GM18519 (cell line): ENCODE measurements around the gene PRRG4.
"Not testable (repeated sequence)": the region's sequence is repeated elsewhere in the genome, so short reads cannot be mapped to it uniquely, and the experiment has no call there.

Experiments
- ATAC-seq: cut with Tn5 transposase; IDR thresholded peaks from one replicate; pipeline ENCODE4 v1.9.1; 2021; ENCODE audit warnings: mild to moderate bottlenecking, moderate library complexity; ENCODE audit not compliant: unreplicated experiment, low FRiP score

Gene PRRG4

DNA sequence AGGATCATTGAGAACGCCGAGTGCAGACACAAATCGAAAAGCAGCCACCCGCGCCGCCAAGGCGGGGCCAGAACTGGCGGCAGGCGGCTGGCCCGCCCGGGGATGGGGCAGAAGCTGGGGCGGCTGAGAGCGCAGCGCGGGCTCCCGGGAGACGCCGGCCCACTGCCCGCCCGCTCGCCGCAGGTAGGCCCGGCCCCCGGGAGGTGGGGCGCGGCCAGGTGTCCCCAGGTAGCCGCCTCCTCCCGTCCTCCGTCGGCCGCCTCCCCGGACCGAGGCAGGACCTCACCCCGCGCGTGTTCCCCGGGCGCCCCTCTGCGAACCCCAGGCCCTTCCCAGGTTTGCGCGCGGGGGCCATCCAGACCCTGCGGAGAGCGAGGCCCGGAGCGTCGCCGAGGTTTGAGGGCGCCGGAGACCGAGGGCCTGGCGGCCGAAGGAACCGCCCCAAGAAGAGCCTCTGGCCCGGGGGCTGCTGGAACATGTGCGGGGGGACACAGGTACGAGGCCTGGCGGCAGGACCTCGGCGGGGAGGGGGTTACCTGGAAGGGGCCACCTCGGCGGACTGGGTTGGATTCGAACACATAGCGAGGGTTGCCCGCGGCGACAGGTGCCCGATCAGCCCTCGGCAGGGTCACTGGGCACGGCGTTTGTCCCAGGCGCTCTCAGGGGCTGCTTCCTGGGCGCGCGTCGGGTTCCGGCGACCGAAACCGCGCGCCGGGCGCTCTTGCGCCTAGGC, at the start of gene PRRG4:
TSS of gene PRRG4 (plus strand) at position 248 of the 733 bp plus-strand sequence. CDS start 603 bp downstream, outside the sequence.
- ATAC-seq: peak; percentile 79

DNA sequence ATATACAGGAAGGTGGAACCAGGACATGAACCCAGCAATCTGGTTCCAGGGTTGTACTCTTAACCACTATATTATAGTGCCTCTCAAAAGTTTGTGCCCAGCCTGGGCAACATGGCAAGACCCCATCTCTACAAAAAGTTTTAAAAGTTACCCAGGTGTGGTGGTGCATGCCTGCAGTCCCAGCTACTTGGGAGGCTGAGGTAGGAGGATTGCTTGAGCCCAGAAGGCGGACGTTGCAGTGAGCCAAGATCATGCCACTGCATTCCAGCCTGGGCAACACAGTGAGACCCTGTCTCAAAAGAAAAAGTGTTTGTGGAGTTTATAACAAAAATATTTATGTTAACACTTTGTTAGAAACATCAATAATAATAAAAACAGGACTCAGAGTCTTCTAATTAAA, 48.9 kb upstream of the PRRG4 start:
- not testable (repeated sequence) for ATAC-seq

- ATAC-seq: no peak
Measured at GRCh38 chr11:32781721-32782120, 48.0 kb upstream of the PRRG4 start.

DNA sequence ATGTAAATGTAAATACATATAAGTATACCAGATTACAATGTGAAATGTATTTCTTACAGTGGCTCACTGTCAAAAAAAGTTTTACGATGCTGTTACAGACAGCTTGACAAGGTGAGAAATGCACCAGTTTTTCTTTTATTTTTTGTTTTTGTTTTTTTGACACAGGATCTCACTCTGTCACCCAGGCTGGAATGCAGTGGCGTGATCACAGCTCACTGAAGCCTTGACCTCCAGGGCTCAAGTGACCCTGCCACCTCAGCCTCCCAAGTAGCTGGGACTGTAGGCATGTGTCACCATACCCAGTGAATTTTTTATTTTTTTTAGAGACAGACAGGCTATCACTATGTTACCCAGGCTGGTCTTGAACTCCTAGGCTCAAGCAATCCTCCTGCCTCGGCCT, 44.5 kb upstream of the PRRG4 start:
- ATAC-seq: no peak

GRCh38 chr11:32786811-32787210, 42.9 kb upstream of the PRRG4 start:
- no peak for ATAC-seq

GRCh38 chr11:32790916-32791315, 38.8 kb upstream of the PRRG4 start:
- no peak for ATAC-seq

DNA sequence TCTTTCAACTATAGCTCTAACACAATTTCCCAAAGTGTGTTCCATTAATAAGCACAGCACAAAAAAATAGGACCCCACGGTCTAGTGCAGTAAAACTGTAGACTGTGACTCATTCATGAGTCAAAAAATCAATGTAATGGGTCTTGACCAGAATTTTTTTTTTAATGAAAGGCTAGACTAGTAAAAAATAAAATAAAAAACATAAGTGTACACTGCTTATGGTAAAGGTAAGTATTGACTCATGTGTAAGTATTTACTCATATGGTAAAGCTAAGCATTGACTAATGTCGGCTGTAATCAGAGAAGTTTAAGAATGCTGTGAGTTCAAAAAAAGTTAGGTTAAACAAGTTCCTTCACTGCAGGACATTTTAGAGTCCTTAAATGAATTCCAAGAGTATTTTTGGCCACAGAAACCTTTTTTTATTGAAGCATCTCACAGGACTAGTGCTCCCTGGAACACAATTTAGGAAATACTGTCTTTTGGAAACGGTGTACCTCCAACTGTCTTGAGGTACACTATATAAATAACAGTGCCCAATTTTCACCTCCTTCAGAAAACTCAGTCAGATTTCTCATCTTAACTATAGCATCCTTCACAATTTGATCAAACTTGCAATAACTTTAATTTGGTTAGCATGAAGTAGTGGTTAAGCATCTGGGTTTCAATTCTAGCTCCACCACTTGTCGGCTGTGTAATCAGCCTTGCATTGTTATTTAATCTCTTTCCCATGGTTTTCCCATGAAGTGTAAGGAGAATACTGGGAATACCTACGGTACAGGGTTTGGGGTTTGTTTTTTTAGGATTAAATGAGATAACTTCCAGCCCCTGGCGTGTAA, 37.4 kb upstream of the PRRG4 start:
- ATAC-seq: peak; percentile 5

DNA sequence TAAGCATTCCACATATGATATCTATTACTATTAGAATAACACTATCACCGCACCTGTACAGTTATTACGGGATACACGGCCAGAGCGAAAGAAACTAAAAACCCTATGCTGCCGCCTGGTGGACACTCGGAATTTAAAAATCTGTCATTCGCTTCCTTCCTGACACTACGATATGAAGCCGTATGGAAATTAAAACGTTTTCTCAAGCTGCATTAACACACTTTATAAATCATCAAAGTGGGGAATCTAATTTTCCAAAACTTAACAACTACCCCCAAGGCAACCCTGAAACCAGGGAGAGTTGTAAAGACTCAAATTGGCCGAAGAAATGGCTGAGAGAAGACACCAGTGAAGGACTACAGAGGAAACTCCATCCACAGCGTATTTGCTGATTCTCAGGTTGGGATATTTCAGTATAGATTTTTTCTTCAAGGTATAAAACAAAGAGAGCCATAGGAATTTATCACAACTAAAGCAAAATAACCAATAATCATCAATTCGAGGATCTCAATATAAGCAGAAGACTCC, 36.7 kb upstream of the PRRG4 start:
- peak; percentile 52 for ATAC-seq

DNA sequence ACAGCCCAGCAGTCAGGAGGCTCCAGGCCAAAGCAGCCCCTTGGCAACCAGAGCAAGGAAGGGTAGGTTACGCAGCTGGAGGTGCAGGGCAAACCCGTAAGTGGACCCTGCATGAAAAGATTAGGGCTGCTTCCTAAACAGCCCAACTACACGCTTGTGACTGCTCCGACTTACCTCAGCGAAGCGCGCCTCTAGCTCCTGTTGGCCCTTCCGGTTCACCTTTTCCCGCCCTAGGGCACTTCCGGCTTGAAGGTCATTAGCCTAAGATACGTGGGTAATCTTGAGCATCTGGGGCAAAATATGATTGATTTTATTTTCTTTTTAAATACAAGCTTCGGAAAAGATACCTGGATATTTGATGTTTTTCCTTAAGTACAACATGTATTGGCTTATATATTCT, 35.3 kb upstream of the PRRG4 start, which contains the start of gene CCDC73:
TSS of gene CCDC73 (minus strand) at position 224 of the 400 bp plus-strand sequence. CDS start 34,419 bp downstream, outside the sequence.
- ATAC-seq: no peak

GRCh38 chr11:32796425-32796824, 33.3 kb upstream of the PRRG4 start:
- no peak for ATAC-seq

DNA sequence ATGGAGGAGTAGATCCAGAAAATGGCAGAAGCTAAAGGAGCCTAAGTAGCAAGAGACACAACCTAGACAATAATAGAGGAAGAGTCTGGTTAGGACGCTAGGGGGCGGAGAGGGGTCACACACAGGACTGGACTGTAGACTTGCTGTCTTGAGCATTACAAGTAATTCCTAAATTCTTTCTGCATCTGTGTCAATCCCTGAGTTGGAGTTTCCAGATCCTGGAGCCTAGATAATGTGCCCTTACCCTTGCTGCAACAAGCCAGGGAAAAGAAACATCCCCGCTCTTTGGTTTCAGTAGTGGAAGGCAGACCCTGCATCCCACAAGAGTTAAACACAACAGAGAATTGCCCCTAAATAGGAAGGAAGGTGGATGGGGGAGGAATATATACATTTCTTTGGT, 20.4 kb upstream of the PRRG4 start:
- ATAC-seq: peak; percentile 92

DNA sequence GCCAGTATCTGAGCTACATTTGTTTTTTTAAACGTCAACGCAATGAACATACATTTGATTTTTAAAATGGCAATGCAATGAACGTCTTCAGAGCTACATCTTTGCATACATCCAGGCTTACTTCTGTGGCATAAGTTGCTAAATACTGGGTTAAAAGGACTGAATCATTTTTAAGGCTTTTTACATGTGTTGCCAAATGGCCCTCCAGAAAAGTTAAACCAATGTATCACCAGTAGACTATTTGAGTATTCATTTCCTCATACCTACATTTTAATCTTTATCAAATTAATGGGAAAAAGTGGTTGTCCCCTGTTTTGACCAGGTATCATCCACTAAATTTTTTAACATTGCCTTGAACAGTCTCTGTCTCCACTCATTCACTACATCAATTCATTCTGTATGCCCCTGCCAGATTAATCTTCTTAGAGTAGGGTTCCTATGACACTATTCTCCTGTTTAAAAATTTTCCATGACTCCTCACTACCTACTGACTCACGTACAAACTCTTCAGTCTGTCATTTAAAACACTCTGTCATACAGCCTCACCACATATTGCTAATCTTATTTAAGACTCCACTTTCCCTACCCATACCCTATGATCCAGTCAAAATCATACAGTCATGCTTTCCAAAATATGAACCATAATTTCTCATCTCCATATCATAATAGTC, 12.4 kb upstream of the PRRG4 start:
- no peak for ATAC-seq

DNA sequence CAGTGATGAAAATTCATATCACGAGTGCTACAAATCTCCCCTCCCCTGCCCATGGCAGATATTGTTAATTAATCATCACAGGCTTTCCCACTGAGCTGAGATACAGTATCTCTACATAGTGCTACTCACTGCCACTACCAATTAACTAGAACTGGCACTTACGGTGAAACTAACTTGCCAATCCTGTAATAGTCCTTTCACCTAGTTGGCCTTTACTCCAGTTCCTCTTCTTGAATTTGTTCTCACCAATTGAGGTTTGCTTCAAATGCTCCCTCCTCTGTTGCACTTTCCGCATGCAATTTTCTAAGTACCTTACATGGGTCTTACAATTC, 11.9 kb upstream of the PRRG4 start:
- no peak for ATAC-seq

DNA sequence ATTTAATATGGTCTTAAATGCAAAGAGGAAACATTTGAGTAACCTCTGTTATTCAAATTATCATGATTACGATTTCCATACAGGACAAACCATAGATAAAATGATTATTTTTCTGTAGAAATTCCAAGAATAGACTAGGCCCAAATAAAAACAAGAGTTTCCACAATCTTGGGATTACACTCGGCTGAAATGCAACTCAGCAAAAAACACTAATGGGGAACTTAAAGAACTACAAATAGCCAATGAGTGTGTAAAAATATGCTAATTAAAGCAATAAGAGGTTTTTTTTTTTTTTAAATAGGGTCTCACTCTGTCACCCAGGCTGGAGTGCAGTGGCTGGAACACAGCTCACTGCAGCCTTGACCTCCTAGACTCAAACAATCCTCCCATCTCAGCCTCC, 10.5 kb upstream of the PRRG4 start:
- no peak for ATAC-seq

GRCh38 chr11:32820497-32820896, 9.2 kb upstream of the PRRG4 start:
- no peak for ATAC-seq

- ATAC-seq: no peak
Measured at GRCh38 chr11:32821517-32821916, 8.2 kb upstream of the PRRG4 start.

GRCh38 chr11:32821917-32822560, 7.7 kb upstream of the PRRG4 start:
- no peak for ATAC-seq

- not testable (repeated sequence) for ATAC-seq
Measured at GRCh38 chr11:32823617-32824016, 6.1 kb upstream of the PRRG4 start.

GRCh38 chr11:32826113-32826512, 3.6 kb upstream of the PRRG4 start:
- ATAC-seq: no peak

- ATAC-seq: no peak
Measured at GRCh38 chr11:32827276-32827675, 2.5 kb upstream of the PRRG4 start.
